Smooth muscle cell of the brain vasculature (primary cell): ENCODE results near the gene CARHSP1.
"Not testable (repeated sequence)": the region's sequence is repeated elsewhere in the genome, so short reads cannot be mapped to it uniquely, and the experiment has no call there.

Experiments used
- DNase-seq: peaks from one replicate; pipeline ENCODE4 v3.0.0-alpha.2; 2012; ENCODE audit warnings: low read depth, low spot score

CARHSP1 gene

GRCh38 chr16:8854298-8854948 lies 14.4 kb downstream of the CARHSP1 start:
- no peak for DNase-seq

GRCh38 chr16:8853611-8854010 lies 15.2 kb downstream of the CARHSP1 start:
- no peak for DNase-seq

GRCh38 chr16:8853150-8853549 lies 15.7 kb downstream of the CARHSP1 start:
- no peak for DNase-seq

- no peak for DNase-seq
Observed at GRCh38 chr16:8852534-8852933, 16.3 kb downstream of the CARHSP1 start.

GRCh38 chr16:8851761-8852403 lies 16.9 kb downstream of the CARHSP1 start:
- no peak for DNase-seq

- DNase-seq, result no peak
Observed at GRCh38 chr16:8850279-8850885, 18.4 kb downstream of the CARHSP1 start.

GRCh38 chr16:8849411-8850011 lies 19.3 kb downstream of the CARHSP1 start:
- DNase-seq, result no peak

- no peak for DNase-seq
Observed at GRCh38 chr16:8848939-8849391, 19.8 kb downstream of the CARHSP1 start.

- no peak for DNase-seq
Observed at GRCh38 chr16:8848231-8848938, 20.4 kb downstream of the CARHSP1 start.

GRCh38 chr16:8847623-8848022 lies 21.2 kb downstream of the CARHSP1 start:
- no peak for DNase-seq

- DNase-seq, result no peak
Observed at GRCh38 chr16:8847145-8847544, 21.7 kb downstream of the CARHSP1 start.

- no peak for DNase-seq
Observed at GRCh38 chr16:8846401-8846932, 22.3 kb downstream of the CARHSP1 start.

GRCh38 chr16:8845699-8846298 lies 23.0 kb downstream of the CARHSP1 start:
- no peak for DNase-seq

GRCh38 chr16:8843296-8843695 lies 25.5 kb downstream of the CARHSP1 start:
- DNase-seq, result not testable (repeated sequence)

- not testable (repeated sequence) for DNase-seq
Observed at GRCh38 chr16:8842016-8842415, 26.8 kb downstream of the CARHSP1 start.

GRCh38 chr16:8837594-8837993 lies 31.2 kb downstream of the CARHSP1 start:
- DNase-seq, result not testable (repeated sequence)

- DNase-seq, result not testable (repeated sequence)
Observed at GRCh38 chr16:8836797-8837196, 32.0 kb downstream of the CARHSP1 start.

- no peak for DNase-seq
Observed at GRCh38 chr16:8832717-8833105, 36.1 kb downstream of the CARHSP1 start.

- DNase-seq, result no peak
Observed at GRCh38 chr16:8831871-8832716, 36.7 kb downstream of the CARHSP1 start.

GRCh38 chr16:8831450-8831849 lies 37.4 kb downstream of the CARHSP1 start:
- DNase-seq, result no peak
